GM18526 (cell line): ENCODE results near the gene SBF1.

Experiments
- POLR2A ChIP-seq: IDR thresholded peaks from 3 replicates; pipeline ENCODE4 v1.6.1; 2011; ENCODE audit not compliant: insufficient read length; ENCODE audit errors: extremely low read depth

SBF1 gene

GRCh38 chr22:50446708-50447575, 27.9 kb downstream of the SBF1 start:
- no peak for TF ChIP-seq POLR2A

GRCh38 chr22:50445880-50446707, 28.7 kb downstream of the SBF1 start:
- TF ChIP-seq POLR2A = peak; percentile 1

- no peak for TF ChIP-seq POLR2A
Measured at GRCh38 chr22:50445071-50445879, 29.6 kb downstream of the SBF1 start.

- no peak for TF ChIP-seq POLR2A
Measured at GRCh38 chr22:50444663-50445062, 30.2 kb downstream of the SBF1 start.

GRCh38 chr22:50443801-50444625, 30.8 kb downstream of the SBF1 start:
- TF ChIP-seq POLR2A = peak; percentile 1

GRCh38 chr22:50443197-50443596, 31.6 kb downstream of the SBF1 start:
- TF ChIP-seq POLR2A = no peak

- no peak for TF ChIP-seq POLR2A
Measured at GRCh38 chr22:50441428-50441993, 33.3 kb downstream of the SBF1 start.

GRCh38 chr22:50440544-50441249, 34.1 kb downstream of the SBF1 start:
- no peak for TF ChIP-seq POLR2A

GRCh38 chr22:50439871-50440331, 34.9 kb downstream of the SBF1 start:
- TF ChIP-seq POLR2A = no peak

- TF ChIP-seq POLR2A = no peak
Measured at GRCh38 chr22:50439314-50439870, 35.4 kb downstream of the SBF1 start.

GRCh38 chr22:50438305-50439275, 36.2 kb downstream of the SBF1 start:
- TF ChIP-seq POLR2A = no peak
